ENCODE measurements around the gene EMC9. TPM values are rescaled to one million over a fixed set of nuclear protein-coding genes. Genes with fewer than 3 reads are reported as not detected.

Gene EMC9
- total and polyA plus RNA-seq, 2 of the 8 experiments (the other 6 are each of a cell fraction or from before 2014, with no cell fraction given), result 38.4 to 47.2 TPM

DNA sequence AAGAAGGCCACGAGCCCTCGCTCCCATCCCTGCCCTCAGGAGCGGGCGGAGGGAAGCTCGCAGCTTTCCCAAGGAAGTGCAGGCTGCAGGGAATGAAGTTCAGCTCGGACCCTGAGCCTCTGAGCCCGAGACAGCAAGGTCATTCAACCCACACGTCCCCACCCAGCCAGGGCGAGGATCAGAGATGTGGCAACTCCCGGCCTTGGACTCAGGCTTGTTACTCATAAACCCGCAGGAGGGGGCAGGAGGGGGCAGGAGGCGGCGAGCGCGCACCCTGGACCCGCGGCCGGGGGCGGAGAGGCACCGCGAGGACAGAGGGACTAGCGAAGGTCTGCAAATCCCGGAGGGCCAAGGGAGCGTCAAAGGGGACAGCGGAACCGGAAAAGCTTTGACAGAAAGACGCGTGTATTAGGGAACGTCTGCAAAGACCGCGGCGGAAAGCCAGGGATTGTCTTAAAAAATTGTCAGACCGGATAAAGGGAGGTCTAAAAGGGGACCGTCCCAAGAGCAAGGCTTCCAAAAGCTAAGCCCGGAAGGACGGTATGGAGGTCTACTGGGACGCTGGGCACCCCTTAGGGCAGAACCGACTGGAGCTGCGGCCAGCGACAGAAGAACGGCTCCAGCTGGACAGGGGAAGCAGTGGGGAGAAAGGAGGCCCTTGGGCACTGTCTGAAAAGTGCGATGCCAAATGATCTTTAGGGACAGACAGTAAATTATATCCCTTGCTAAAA, 27.4 kb downstream of the EMC9 start (continued):
- TF ChIP-seq JUND (IDR thresholded peaks at IDR 0.05; ENCODE audit: low read length), result no peak
- TF ChIP-seq, protein P1, sequence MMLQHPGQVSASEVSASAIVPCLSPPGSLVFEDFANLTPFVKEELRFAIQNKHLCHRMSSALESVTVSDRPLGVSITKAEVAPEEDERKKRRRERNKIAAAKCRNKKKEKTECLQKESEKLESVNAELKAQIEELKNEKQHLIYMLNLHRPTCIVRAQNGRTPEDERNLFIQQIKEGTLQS (IDR thresholded peaks at IDR 0.05; ENCODE audit: insufficient read depth, low read depth, low read length), result no peak
- no peak for TF ChIP-seq EZH2 (IDR thresholded peaks at IDR 0.05; ENCODE audit: low read depth, low read length, severe bottlenecking)
- no peak for TF ChIP-seq EP300 (IDR thresholded peaks at IDR 0.05; ENCODE audit: borderline replicate concordance in 1 of 2, low read depth in 2 of 2, low read length in 2 of 2)
- TF ChIP-seq CHD1 (IDR thresholded peaks at IDR 0.05; ENCODE audit: low read depth, low read length), result no peak
- TF ChIP-seq CEBPB (IDR thresholded peaks at IDR 0.05; ENCODE audit: low read depth, low read length), result 0 out of 2 replicates have a peak, but pooled peaks have one; percentile 4
- no peak for TF ChIP-seq BCL11A (IDR thresholded peaks at IDR 0.05; ENCODE audit: low read depth in 2 of 2, low read length in 2 of 2)
- TF ChIP-seq SP1 (IDR thresholded peaks at IDR 0.05; ENCODE audit: low read depth, low read length), result no peak

All from H1 (cell line).